SU-DHL-6 (cell line): ENCODE measurements around the gene TSPAN4.

ENCODE experiments used
- H2AFZ ChIP-seq: fragments of 200-600 bp; sonication (generic); 2 replicates; pipeline ENCODE4 v1.6.1; 2014; ENCODE audit warnings: low read depth, mild to moderate bottlenecking, moderate library complexity, mixed read lengths, antibody characterized with exemption, low read length; ENCODE audit not compliant: severe bottlenecking
- H3F3A ChIP-seq: fragments of 200-600 bp; shearing (Covaris generic); 2 replicates; pipeline ENCODE4 v1.6.0; 2016; ENCODE audit warnings: antibody characterized with exemption, mild to moderate bottlenecking; ENCODE audit not compliant: insufficient read depth
- H3K27ac ChIP-seq: fragments of 200-600 bp; sonication (generic); 2 replicates; pipeline ENCODE4 v1.5.1; 2016; ENCODE audit warnings: low read depth, mild to moderate bottlenecking, low read length, moderate library complexity, mixed read lengths
- H3K27me3 ChIP-seq: fragments of 200-600 bp; sonication (generic), shearing (Covaris generic); 2 replicates; pipeline ENCODE4 v1.6.0; 2014; ENCODE audit warnings: mild to moderate bottlenecking, low read length
- H3K36me3 ChIP-seq: fragments of 200-600 bp; sonication (generic); 2 replicates; pipeline ENCODE4 v1.6.1; 2014; ENCODE audit warnings: mild to moderate bottlenecking, low read length, mixed read lengths
- H3K4me2 ChIP-seq: fragments of 300-600, 200-600 bp; shearing (Covaris generic), sonication (generic); 2 replicates; pipeline ENCODE4 v1.6.0; 2014; ENCODE audit warnings: low read length, low read depth, mild to moderate bottlenecking; ENCODE audit not compliant: poor library complexity, severe bottlenecking
- H3K4me3 ChIP-seq: fragments of 200-600 bp; sonication (generic); 2 replicates; pipeline ENCODE4 v1.5.1; 2014; ENCODE audit warnings: antibody characterized with exemption, low read length, mild to moderate bottlenecking, mixed read lengths; ENCODE audit not compliant: insufficient read depth, poor library complexity, severe bottlenecking
- H3K79me2 ChIP-seq: fragments of 200-600 bp; sonication (generic); 2 replicates; pipeline ENCODE4 v1.6.1; 2014; ENCODE audit warnings: mild to moderate bottlenecking, low read length, moderate library complexity; ENCODE audit not compliant: insufficient read depth
- H3K9ac ChIP-seq: fragments of 200-600 bp; sonication (generic); 2 replicates; pipeline ENCODE4 v1.7.0; 2014; ENCODE audit warnings: mild to moderate bottlenecking, low read length
- H3K9me2 ChIP-seq: fragments of 200-600 bp; sonication (generic); replicated peaks from 2 replicates; pipeline ENCODE4 v1.6.1; 2014; ENCODE audit warnings: low read length; ENCODE audit not compliant: insufficient read depth
- H3K9me3 ChIP-seq: fragments of 200-600 bp; sonication (generic); 2 replicates; pipeline ENCODE4 v1.6.1; 2014; ENCODE audit warnings: low read length, mixed read lengths; ENCODE audit not compliant: insufficient read depth
- H4K20me1 ChIP-seq: fragments of 200-600 bp; sonication (generic); 2 replicates; pipeline ENCODE4 v1.6.1; 2014; ENCODE audit warnings: low read depth, mild to moderate bottlenecking, antibody characterized with exemption, low read length, moderate library complexity, mixed read lengths
- EZH2phosphoT487 ChIP-seq: fragments of 200-600 bp; sonication (generic), shearing (Covaris generic); conservative IDR thresholded peaks from 2 replicates; pipeline ENCODE4 v1.6.1; 2018; ENCODE audit warnings: mild to moderate bottlenecking, antibody characterized with exemption, low read length, moderate library complexity, mixed read lengths
- TF ChIP-seq, protein P1 (sequence below): fragments of 200-600 bp; sonication (generic); IDR thresholded peaks from one replicate; pipeline ENCODE4 v1.5.1; 2017; ENCODE audit warnings: antibody characterized with exemption, mild to moderate bottlenecking, low read length, moderate library complexity; ENCODE audit not compliant: insufficient read depth, poor library complexity, severe bottlenecking

The TSPAN4 gene

DNA sequence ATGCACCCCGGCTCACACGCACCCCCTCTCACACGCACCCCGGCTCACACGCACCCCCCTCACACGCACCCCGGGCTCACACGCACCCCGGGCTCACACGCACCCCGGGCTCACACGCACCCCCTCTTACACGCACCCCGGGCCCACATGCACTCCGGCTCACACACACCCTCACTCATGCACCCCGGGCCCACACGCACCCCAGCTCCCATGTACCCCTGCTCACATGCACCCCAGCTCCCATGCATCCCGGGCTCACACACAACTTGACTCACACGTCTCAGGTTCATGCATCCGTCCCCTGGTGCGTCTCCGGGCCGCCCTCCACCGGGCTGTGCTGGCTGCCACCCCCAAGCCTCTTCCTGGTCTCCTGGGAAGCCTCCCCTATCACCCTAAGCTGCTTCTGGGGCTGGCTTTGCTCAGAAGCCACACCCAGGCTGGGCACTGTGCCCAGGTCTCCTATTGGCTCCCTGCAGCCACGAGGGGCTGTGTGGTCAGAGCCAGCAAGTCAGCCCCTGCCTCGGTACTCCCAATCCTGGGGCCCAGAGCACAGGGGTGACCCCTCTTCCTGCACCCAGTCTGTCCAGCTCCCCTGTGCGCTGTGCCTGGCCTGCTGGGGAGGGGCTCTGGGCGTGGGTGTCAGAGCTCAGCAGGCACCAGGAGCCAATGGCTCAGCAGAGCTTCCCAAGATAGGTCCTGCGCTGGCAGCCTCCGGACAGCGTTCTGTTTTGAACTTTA is 16.9 kb downstream of the TSPAN4 start:
- Histone ChIP-seq H3K9me3 (no peaks in the 10 kb centered on the region), H2AFZ (no peak overlapping the region), H4K20me1 (no peaks in the 10 kb centered on the region), H3K27me3 (no peaks in the 10 kb centered on the region), H3K79me2 (no peaks in the 10 kb centered on the region), H3K9ac (no peak overlapping the region), H3K9me2 (no peaks in the 10 kb centered on the region), H3K4me2 (no peak overlapping the region), H3K4me3 (no peak overlapping the region), H3K36me3 (no peaks in the 10 kb centered on the region), H3F3A (no peaks in the 10 kb centered on the region), H3K27ac (no peak overlapping the region)
- TF ChIP-seq, protein P1, sequence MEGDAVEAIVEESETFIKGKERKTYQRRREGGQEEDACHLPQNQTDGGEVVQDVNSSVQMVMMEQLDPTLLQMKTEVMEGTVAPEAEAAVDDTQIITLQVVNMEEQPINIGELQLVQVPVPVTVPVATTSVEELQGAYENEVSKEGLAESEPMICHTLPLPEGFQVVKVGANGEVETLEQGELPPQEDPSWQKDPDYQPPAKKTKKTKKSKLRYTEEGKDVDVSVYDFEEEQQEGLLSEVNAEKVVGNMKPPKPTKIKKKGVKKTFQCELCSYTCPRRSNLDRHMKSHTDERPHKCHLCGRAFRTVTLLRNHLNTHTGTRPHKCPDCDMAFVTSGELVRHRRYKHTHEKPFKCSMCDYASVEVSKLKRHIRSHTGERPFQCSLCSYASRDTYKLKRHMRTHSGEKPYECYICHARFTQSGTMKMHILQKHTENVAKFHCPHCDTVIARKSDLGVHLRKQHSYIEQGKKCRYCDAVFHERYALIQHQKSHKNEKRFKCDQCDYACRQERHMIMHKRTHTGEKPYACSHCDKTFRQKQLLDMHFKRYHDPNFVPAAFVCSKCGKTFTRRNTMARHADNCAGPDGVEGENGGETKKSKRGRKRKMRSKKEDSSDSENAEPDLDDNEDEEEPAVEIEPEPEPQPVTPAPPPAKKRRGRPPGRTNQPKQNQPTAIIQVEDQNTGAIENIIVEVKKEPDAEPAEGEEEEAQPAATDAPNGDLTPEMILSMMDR = no peak
- no peak for TF ChIP-seq EZH2phosphoT487

DNA sequence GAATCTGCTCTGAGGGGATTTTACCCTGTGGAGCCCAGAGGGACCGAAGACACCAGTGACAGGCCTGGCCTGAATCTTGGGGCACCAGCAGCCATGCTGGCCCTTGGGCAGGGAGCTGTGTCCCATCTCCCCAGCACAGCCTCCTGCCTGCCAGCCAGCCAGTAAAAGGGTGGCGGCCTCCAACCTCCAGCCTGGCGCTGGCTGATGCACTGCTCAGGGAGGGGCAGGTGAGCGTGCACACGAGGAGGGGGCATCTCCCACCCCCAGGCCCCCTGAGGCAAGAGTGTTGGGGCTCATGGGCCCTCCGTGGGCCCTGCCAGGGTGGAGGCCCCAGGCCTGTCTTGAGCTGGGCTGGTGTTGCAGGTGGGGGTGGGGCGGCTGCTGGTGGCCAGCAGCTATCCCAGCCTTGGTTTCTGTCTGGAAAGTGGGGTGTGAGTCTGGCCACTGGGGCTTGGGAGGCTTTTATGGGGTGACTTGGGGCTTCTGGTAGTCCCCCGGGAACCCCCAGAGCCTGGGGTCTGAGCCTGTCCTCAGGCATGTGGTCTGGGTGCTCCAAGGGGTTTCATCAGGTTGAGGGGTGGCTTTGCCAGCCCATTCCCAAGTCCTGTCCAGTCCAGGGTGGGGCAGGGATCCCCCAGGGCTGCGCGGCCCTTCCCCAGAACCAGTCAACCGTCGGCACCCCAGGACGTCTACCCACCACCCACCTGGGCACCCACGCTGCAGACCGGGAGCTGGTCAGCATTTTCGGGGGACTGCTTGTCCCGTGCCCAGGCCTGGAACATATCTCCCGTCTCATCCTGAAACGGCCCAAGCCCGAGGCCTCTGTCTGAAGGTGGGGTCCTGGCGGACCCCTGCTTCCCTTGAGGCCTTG is 17.8 kb downstream of the TSPAN4 start:
- Histone ChIP-seq H3K9me2 (no peaks in the 10 kb centered on the region), H3K27ac (no peak overlapping the region), H3K4me2 (no peak overlapping the region), H4K20me1 (no peaks in the 10 kb centered on the region), H3K4me3 (no peak overlapping the region), H3K27me3 (no peaks in the 10 kb centered on the region), H3K9ac (no peak overlapping the region), H3K9me3 (no peaks in the 10 kb centered on the region), H3K79me2 (no peaks in the 10 kb centered on the region), H3K36me3 (no peaks in the 10 kb centered on the region), H2AFZ (no peak overlapping the region), H3F3A (no peaks in the 10 kb centered on the region)
- TF ChIP-seq EZH2phosphoT487 = no peak
- TF ChIP-seq, protein P1 = no peak

DNA sequence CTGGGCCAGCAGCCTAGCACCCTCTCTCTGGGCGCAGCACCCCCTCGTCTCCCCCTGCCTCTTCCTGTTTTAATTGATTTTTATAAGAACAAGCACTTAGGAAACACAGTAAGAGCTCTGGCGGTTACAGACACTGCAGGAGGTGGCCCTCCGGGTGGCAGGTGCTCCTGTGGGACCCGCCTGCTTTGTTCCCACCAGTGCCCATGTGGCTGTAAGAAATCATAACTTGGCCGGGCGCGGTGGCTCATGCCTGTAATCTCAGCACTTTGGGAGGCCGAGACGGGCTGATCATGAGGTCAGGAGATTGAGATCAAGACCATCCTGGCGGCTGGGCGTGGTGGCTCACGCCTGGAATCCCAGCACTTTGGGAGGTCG is 18.4 kb downstream of the TSPAN4 start:
- Histone ChIP-seq H4K20me1 (no peaks in the 10 kb centered on the region), H3K9me2 (no peaks in the 10 kb centered on the region), H3K9me3 (no peaks in the 10 kb centered on the region), H3K27me3 (no peaks in the 10 kb centered on the region), H2AFZ (no peak overlapping the region), H3K4me2 (no peak overlapping the region), H3K4me3 (no peak overlapping the region), H3K36me3 (no peaks in the 10 kb centered on the region), H3K27ac (no peak overlapping the region), H3K9ac (no peak overlapping the region), H3F3A (no peaks in the 10 kb centered on the region), H3K79me2 (no peaks in the 10 kb centered on the region)
- TF ChIP-seq, protein P1 = no peak
- no peak for TF ChIP-seq EZH2phosphoT487
